NT2/D1 (cell line): ENCODE data around the gene PRPS2.

Source experiments
- DNase-seq: peaks from one replicate; pipeline ENCODE4 v3.0.0-alpha.2; 2011; ENCODE audit warnings: low read depth, low spot score
- H3K27me3 ChIP-seq: 2 replicates; pipeline ENCODE4 v1.6.0; 2011; ENCODE audit warnings: mild to moderate bottlenecking; ENCODE audit not compliant: insufficient read length, insufficient read depth
- H3K36me3 ChIP-seq: 2 replicates; pipeline ENCODE4 v1.6.1; 2011; ENCODE audit warnings: mild to moderate bottlenecking, low read length, mixed read lengths; ENCODE audit not compliant: insufficient read depth, insufficient read length
- H3K4me1 ChIP-seq: 2 replicates; pipeline ENCODE4 v1.5.1; 2011; ENCODE audit not compliant: insufficient read depth, insufficient read length
- H3K4me3 ChIP-seq: 2 replicates; pipeline ENCODE4 v1.5.1; 2011; ENCODE audit warnings: low read depth; ENCODE audit not compliant: insufficient read length
- H3K9ac ChIP-seq: 2 replicates; pipeline ENCODE4 v1.6.0; 2011; ENCODE audit warnings: low read depth; ENCODE audit not compliant: insufficient read length
- H3K9me3 ChIP-seq: 2 replicates; pipeline ENCODE4 v1.5.1; 2011; ENCODE audit warnings: mild to moderate bottlenecking, low read length; ENCODE audit not compliant: insufficient read depth
- SUZ12 ChIP-seq: IDR thresholded peaks from 2 replicates; pipeline ENCODE4 v1.6.1; 2011; ENCODE audit not compliant: insufficient read length, insufficient read depth; ENCODE audit errors: extremely low read depth
- YY1 ChIP-seq: IDR thresholded peaks from 2 replicates; pipeline ENCODE4 v1.6.1; 2011; ENCODE audit not compliant: insufficient read length, insufficient read depth
- ZNF274 ChIP-seq: IDR thresholded peaks from 2 replicates; pipeline ENCODE4 v1.6.1; 2011; ENCODE audit warnings: mild to moderate bottlenecking, low read depth, low read length

Gene PRPS2

DNA sequence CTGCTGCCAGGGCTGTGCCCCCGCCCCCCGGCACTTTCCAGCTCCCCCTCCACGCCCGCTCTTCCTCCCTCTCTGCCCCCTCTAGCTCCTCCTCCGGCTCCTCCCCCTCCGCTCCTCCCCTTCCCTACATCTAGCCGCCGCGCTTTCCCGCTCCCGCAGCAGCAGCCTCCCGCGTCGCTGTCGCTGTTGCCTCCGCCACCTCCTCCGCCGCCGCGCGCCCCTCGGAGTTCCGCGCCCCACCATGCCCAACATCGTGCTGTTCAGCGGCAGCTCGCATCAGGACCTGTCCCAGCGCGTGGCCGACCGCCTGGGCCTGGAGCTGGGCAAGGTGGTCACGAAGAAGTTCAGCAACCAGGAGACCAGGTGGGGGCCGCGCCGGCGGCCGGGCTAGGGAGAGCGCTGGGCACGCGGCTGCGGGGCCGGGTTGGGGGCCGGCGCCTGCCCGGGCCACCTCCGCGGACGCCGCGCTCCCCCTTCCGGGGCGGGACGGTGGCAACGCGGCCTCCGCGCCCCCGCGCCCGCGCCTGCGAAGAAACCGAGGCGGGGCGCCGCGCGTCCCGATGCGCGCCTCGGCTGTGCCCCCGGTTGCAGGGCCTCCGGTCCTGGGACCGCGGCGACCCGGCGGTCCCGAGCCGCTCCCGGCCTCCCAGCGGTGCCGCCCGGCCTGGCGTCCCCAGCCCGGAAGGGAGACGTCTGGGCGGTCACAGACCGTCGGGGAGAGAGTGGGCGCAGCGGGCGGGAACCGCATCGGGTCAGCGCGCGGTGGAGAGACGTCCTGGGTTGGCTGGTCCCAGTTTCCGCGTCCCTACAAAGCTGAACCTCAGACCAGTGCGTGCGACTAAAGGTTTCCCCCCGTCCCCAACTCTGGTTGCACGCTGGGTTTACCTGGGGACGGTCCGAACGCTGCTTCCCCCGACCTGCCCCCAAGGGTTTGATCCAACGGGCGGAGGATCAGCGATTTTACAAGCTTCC lies at the start of gene PRPS2:
TSS of gene PRPS2 (plus strand) at position 156 of the 972 bp plus-strand sequence. CDS start at position 242, 86 bp downstream.
- TF ChIP-seq ZNF274 (no peak), SUZ12 (no peak), YY1 (no peak)
- DNase-seq: peak; percentile 33
- peaks cover 14% of the 10 kb centered on the region for H3K27me3 ChIP-seq
- H3K9me3 ChIP-seq: no peaks in the 10 kb centered on the region
- no peaks in the 10 kb centered on the region for H3K4me1 ChIP-seq
- peak within 1 kb of the TSS; percentile 90 for H3K9ac ChIP-seq
- H3K4me3 ChIP-seq: peak within 1 kb of the TSS; percentile 83
- peaks cover 24% of the 10 kb centered on the region for H3K36me3 ChIP-seq

GRCh38 chrX:12741416-12741815 lies 49.8 kb upstream of the PRPS2 start:
- TF ChIP-seq YY1: no peak
- Histone ChIP-seq H3K9ac (no peak overlapping the region), H3K4me3 (no peak overlapping the region), H3K36me3 (no peaks in the 10 kb centered on the region), H3K9me3 (no peaks in the 10 kb centered on the region), H3K4me1 (no peaks in the 10 kb centered on the region), H3K27me3 (no peaks in the 10 kb centered on the region)
- no peak for DNase-seq

DNA sequence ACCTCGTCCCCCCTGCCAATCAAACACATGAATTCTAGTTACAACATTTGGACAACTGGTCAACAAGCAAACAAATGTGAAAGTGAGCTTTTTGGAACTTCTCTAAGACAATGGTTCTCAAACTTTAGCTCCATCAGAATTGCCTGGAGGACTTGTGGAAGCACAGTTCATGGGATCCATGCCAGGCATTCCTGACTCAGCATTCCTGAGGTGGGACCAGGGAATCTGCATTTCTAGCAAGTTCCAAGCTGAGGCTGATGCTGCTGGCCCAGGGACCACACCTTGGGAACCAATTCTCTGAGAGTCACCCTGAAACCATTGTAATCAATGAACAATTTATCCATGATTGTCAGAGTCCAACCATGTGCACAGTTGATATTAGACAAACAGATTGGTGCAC lies 43.8 kb upstream of the PRPS2 start:
- TF ChIP-seq ZNF274: no peak
- no peak for TF ChIP-seq YY1
- TF ChIP-seq SUZ12: no peak
- no peaks in the 10 kb centered on the region for H3K36me3 ChIP-seq

GRCh38 chrX:12751887-12752286 lies 39.3 kb upstream of the PRPS2 start:
- Histone ChIP-seq H3K9me3 (peaks cover 8% of the 10 kb centered on the region; the same call in 1 of the 2 replicates), H3K36me3 (no peaks in the 10 kb centered on the region), H3K4me3 (no peak overlapping the region), H3K27me3 (no peaks in the 10 kb centered on the region), H3K9ac (no peak overlapping the region), H3K4me1 (no peaks in the 10 kb centered on the region)
- no peak for DNase-seq
- TF ChIP-seq YY1: no peak
- no peak for TF ChIP-seq ZNF274
- no peak for TF ChIP-seq SUZ12

More for the DNA sequence above, 43.8 kb upstream of the PRPS2 start:
- no peak for DNase-seq
- H3K4me1 ChIP-seq: no peaks in the 10 kb centered on the region
- H3K27me3 ChIP-seq: no peaks in the 10 kb centered on the region
- peaks cover 8% of the 10 kb centered on the region; the same call in 1 of the 2 replicates for H3K9me3 ChIP-seq
- no peak overlapping the region for H3K9ac ChIP-seq
- no peak overlapping the region for H3K4me3 ChIP-seq

DNA sequence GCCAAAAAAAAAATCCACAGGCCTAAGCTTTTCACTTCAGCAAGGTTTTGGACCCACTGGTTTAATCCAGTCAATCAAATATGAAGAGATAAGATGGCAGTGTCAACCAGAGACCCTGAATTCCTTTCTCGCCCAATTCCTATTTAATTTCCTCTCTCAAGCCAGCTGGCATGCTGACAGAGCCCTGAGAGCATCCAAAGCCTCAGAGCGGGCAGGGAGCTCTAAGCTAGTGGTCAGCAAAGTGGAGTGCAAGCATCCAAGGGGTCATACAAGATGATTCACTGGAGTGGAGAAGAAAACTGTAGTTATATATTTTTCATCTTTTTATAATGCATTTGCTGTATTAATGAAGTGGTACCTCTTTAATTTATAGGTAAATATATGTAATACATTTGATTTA lies 37.8 kb upstream of the PRPS2 start:
- no peak overlapping the region for H3K9ac ChIP-seq
- H3K4me1 ChIP-seq: no peaks in the 10 kb centered on the region
- TF ChIP-seq SUZ12 (no peak), ZNF274 (no peak), YY1 (no peak)
- no peak overlapping the region for H3K4me3 ChIP-seq
- no peaks in the 10 kb centered on the region for H3K36me3 ChIP-seq
- H3K9me3 ChIP-seq: peaks cover 8% of the 10 kb centered on the region; the same call in 1 of the 2 replicates
- no peaks in the 10 kb centered on the region for H3K27me3 ChIP-seq
- DNase-seq: no peak

DNA sequence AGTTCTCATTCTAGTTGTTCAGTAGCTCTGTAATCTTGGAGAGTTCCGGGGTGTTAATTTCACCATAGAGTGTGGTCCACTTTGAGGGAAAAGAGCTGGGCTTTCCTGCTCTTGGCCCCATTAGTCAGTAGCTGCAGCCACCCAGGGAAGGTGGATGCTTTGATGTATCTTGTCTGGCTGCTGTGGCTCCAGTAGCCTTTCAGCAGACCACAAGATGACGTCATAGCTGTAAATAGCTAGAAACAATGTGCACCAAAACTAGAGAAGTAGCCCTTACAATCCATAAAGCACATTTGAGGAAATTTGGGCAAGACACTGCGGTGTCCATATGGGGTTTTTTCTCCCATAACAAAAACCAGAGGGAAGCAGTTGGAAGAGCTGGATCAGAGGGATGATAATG lies 32.9 kb upstream of the PRPS2 start:
- Histone ChIP-seq H3K9ac (no peak overlapping the region), H3K4me3 (no peak overlapping the region), H3K36me3 (no peaks in the 10 kb centered on the region), H3K4me1 (no peaks in the 10 kb centered on the region), H3K27me3 (no peaks in the 10 kb centered on the region), H3K9me3 (no peaks in the 10 kb centered on the region)
- DNase-seq: no peak
- no peak for TF ChIP-seq YY1
- no peak for TF ChIP-seq ZNF274
- TF ChIP-seq SUZ12: no peak

- Histone ChIP-seq H3K4me1 (no peaks in the 10 kb centered on the region), H3K27me3 (no peaks in the 10 kb centered on the region), H3K4me3 (no peak overlapping the region), H3K36me3 (no peaks in the 10 kb centered on the region), H3K9me3 (no peaks in the 10 kb centered on the region; the same call in 1 of the 2 replicates), H3K9ac (no peak overlapping the region)
- TF ChIP-seq YY1 (no peak), SUZ12 (no peak), ZNF274 (no peak)
- no peak for DNase-seq
These were observed 23.4 kb upstream of the PRPS2 start for GRCh38 chrX:12767856-12768255.
